Peyer's patch (tissue), 4 donors: ENCODE results near the gene ARHGEF19.

Experiments used
- POLR2A ChIP-seq, 2 donors: fragments of 450-650 bp; IDR thresholded peaks; one replicate each; pipeline ENCODE4 v1.5.1; 2017; ENCODE audit warnings: antibody characterized with exemption in 2 of 2, mild to moderate bottlenecking in 2 of 2, moderate library complexity in 2 of 2
- TF ChIP-seq, protein P1 (sequence below), 6 experiments: fragments of 450-650 bp in 4 of 6; fragments of 200-600 bp in 2 of 6; sonication (generic) in 1 of 6; IDR thresholded peaks; one replicate each; pipeline ENCODE4 v1.5.1; 2017 to 2019; ENCODE audit warnings: antibody characterized with exemption in 6 of 6, mild to moderate bottlenecking in 3 of 6, moderate library complexity in 1 of 6

DNA sequence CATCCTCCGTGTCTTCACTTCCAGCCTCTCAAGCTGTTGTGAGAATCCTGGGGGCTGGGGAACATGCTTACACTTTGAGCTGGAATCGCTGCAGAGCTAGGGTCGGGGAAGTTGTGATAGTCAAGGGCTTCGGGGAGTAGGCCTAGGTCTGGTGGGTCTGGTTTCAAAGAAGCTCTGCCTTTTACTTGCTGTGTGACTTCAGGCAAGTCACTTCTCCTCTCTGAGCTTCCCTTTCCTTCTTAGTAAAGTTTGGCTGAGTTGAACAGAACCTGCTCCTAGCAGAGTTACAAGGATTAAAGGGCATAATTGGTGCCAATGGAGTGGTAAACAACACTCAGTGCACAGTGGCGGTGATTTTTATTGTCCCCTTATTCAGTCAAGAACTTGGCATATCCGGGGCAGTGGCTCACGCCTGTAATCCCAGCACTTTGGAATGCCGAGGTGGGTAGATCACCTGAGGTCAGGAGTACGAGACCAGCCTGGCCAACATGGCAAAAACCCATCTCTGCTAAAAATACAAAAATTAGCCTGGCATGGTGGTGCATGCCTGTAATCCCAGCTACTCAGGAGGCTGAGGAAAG is 25.7 kb downstream of the ARHGEF19 start:
- TF ChIP-seq, protein P1, sequence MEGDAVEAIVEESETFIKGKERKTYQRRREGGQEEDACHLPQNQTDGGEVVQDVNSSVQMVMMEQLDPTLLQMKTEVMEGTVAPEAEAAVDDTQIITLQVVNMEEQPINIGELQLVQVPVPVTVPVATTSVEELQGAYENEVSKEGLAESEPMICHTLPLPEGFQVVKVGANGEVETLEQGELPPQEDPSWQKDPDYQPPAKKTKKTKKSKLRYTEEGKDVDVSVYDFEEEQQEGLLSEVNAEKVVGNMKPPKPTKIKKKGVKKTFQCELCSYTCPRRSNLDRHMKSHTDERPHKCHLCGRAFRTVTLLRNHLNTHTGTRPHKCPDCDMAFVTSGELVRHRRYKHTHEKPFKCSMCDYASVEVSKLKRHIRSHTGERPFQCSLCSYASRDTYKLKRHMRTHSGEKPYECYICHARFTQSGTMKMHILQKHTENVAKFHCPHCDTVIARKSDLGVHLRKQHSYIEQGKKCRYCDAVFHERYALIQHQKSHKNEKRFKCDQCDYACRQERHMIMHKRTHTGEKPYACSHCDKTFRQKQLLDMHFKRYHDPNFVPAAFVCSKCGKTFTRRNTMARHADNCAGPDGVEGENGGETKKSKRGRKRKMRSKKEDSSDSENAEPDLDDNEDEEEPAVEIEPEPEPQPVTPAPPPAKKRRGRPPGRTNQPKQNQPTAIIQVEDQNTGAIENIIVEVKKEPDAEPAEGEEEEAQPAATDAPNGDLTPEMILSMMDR (IDR thresholded peaks at IDR 0.05) = no peak
- TF ChIP-seq POLR2A (IDR thresholded peaks at IDR 0.05) = no peak
